Upper lobe of left lung (tissue), 6 donors: ENCODE data around the gene TCTN1. TPM values are rescaled to one million over a fixed set of nuclear protein-coding genes. Genes with fewer than 3 reads are reported as not detected.
A peak's percentile ranks its signal among the peaks of the same experiment; 100 is the strongest.
"Not testable (repeated sequence)": the region's sequence is repeated elsewhere in the genome, so short reads cannot be mapped to it uniquely, and the experiment has no call there.

Experiments
- ATAC-seq, 2 donors: fragments of 200-7000 bp; cut with Tn5 transposase; one replicate each; pipeline ENCODE4 v1.9.1; 2022; ENCODE audit warnings: mild to moderate bottlenecking in 2 of 2, moderate library complexity in 2 of 2; ENCODE audit not compliant: low FRiP score in 2 of 2
- DNase-seq, 2 donors: peaks; one replicate each; pipeline ENCODE4 v3.0.0-alpha.2; 2019 to 2020
- H3K27ac ChIP-seq, 4 donors: fragments of 200-600 bp; sonication (generic); one replicate each; pipeline ENCODE4 v1.5.1; 2016 to 2019
- H3K27me3 ChIP-seq, 4 donors: fragments of 200-600 bp; sonication (generic); one replicate each; pipeline ENCODE4 v1.5.1; 2017 to 2019
- H3K36me3 ChIP-seq, 4 donors: fragments of 200-600 bp; sonication (generic); one replicate each; pipeline ENCODE4 v1.5.1; 2016 to 2019
- H3K4me1 ChIP-seq, 4 donors: fragments of 200-600 bp; sonication (generic); one replicate each; pipeline ENCODE4 v1.5.1; 2018 to 2019
- H3K4me3 ChIP-seq, 4 donors: fragments of 200-600 bp; sonication (generic); one replicate each; pipeline ENCODE4 v1.5.1; 2017 to 2019; ENCODE audit warnings: mild to moderate bottlenecking in 2 of 4, moderate library complexity in 1 of 4
- H3K9me3 ChIP-seq, 4 donors: fragments of 200-600 bp; sonication (generic); one replicate each; pipeline ENCODE4 v1.5.1; 2018 to 2019
- EP300 ChIP-seq, 4 donors: sonication (generic); formaldehyde crosslinking; IDR thresholded peaks; one replicate each; pipeline ENCODE4 v1.5.1; 2017; ENCODE audit warnings: antibody characterized with exemption in 4 of 4, control low read depth in 2 of 4
- POLR2A ChIP-seq, 4 donors: fragments of 450-650 bp; IDR thresholded peaks; one replicate each; pipeline ENCODE4 v1.5.1; 2016 to 2017; ENCODE audit warnings: antibody characterized with exemption in 4 of 4, mild to moderate bottlenecking in 2 of 4
- POLR2AphosphoS5 ChIP-seq, 2 donors: sonication (generic); formaldehyde crosslinking; IDR thresholded peaks; one replicate each; pipeline ENCODE4 v1.5.1; 2017; ENCODE audit warnings: antibody characterized with exemption in 2 of 2
- WGBS, 2 donors: methylation state at CpG; one replicate each; pipeline ENCODE4 v1.1.5; 2017 to 2018; 5-methylcytosine and 5-hydroxymethylcytosine counted together
- total RNA-seq, 6 donors: library from RNA; depleted of rRNA in 4 of 6; stranded (reverse); fragments of >200 nt in 4 of 6; gene quantifications; one replicate each; pipeline versions ENCODE4 v1.1.0 to v1.2.1, GENCODE V29; 2016 to 2021
- TF ChIP-seq, protein P1 (sequence below), 6 experiments: fragments of 450-650 bp in 4 of 6; fragments of 200-600 bp in 2 of 6; sonication (generic) in 2 of 6; IDR thresholded peaks; one replicate each; pipeline ENCODE4 v1.5.1; 2016 to 2019; ENCODE audit warnings: antibody characterized with exemption in 6 of 6
- donor health status: DM: no; HTN: no; CAD: no; lungs with moderate emphysema.
- donor health status: DM: no; HTN: yes; CAD: no; lungs with severe emphysema.

TCTN1 gene
- total RNA-seq, 6 donors from 2014 or later: 21.6 to 50.8 (median 42.6) TPM

DNA sequence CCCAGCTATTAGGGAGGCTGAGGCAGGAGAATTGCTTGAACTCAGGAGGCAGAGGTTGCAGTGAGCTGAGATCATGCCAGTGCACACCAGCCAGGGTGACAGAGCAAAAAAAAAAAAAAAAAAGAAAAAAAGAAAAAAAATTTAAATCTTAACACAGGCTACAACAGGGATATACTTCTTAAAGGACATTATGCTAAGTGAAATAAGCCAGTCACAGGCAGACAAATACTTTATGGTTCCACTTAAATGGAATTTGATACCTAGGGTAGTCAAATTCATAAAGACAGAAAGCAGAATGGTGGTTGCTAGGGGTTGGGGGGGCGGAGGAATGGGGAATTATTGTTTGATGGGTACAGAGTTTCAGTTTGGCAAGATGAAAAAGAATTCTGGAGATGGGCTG lies 16.0 kb upstream of the TCTN1 start:
- no peak for TF ChIP-seq POLR2A (IDR thresholded peaks at IDR 0.05)
- H3K27ac ChIP-seq: no peak overlapping the region
- no peaks in the 10 kb centered on the region for H3K36me3 ChIP-seq
- ATAC-seq (no peak), DNase-seq (no peak)
- H3K4me3 ChIP-seq: no peak overlapping the region
- no peaks in the 10 kb centered on the region for H3K27me3 ChIP-seq
- no peaks in the 10 kb centered on the region for H3K9me3 ChIP-seq
- peaks cover 0 to 9% (median 3%) of the 10 kb centered on the region in 4 donors for H3K4me1 ChIP-seq
- WGBS, 2 donors: 76 to 79% methylated on average over 1 of the region's 1 CpG

DNA sequence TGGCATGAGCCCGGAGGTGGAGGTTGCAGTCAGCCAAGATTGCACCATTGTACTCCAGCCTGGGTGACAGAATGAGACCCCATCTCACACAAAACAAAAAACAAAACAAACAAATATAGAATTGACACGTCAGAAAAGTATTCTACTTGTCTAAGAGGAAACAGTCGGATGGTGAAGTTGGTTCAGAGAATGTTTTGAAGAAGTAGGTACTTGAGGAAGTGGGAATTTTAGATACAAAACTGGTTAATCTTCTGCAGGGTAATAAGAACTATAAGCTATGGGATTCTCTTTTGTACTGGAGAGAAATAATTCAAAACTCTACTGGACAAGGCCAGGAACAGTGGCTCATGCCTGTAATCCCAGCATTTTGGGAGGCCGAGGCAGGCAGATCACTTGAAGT lies 14.6 kb upstream of the TCTN1 start:
- 62 to 75% methylated on average over 4 of the region's 4 CpGs for WGBS, 2 donors
- H3K4me1 ChIP-seq: peaks cover 0 to 9% (median 4%) of the 10 kb centered on the region in 4 donors
- ATAC-seq (no peak), DNase-seq (no peak)
- no peaks in the 10 kb centered on the region for H3K27me3 ChIP-seq
- H3K4me3 ChIP-seq: no peak overlapping the region
- no peak for TF ChIP-seq EP300 (IDR thresholded peaks at IDR 0.05)
- no peak for TF ChIP-seq POLR2AphosphoS5 (IDR thresholded peaks at IDR 0.05)
- TF ChIP-seq, protein P1, sequence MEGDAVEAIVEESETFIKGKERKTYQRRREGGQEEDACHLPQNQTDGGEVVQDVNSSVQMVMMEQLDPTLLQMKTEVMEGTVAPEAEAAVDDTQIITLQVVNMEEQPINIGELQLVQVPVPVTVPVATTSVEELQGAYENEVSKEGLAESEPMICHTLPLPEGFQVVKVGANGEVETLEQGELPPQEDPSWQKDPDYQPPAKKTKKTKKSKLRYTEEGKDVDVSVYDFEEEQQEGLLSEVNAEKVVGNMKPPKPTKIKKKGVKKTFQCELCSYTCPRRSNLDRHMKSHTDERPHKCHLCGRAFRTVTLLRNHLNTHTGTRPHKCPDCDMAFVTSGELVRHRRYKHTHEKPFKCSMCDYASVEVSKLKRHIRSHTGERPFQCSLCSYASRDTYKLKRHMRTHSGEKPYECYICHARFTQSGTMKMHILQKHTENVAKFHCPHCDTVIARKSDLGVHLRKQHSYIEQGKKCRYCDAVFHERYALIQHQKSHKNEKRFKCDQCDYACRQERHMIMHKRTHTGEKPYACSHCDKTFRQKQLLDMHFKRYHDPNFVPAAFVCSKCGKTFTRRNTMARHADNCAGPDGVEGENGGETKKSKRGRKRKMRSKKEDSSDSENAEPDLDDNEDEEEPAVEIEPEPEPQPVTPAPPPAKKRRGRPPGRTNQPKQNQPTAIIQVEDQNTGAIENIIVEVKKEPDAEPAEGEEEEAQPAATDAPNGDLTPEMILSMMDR (IDR thresholded peaks at IDR 0.05): no peak
- no peak for TF ChIP-seq POLR2A (IDR thresholded peaks at IDR 0.05)
- H3K9me3 ChIP-seq: no peaks in the 10 kb centered on the region
- H3K27ac ChIP-seq: no peak overlapping the region
- H3K36me3 ChIP-seq: no peaks in the 10 kb centered on the region

GRCh38 chr12:110600254-110600653 lies 13.7 kb upstream of the TCTN1 start:
- H3K9me3 ChIP-seq: no peaks in the 10 kb centered on the region
- peak in 1 of 2 donors; percentile 71 for ATAC-seq
- H3K27ac ChIP-seq: peak overlapping the region in 1 of 4 donors; percentile 46
- DNase-seq: no peak
- 33 to 53% methylated on average over 4 of the region's 4 CpGs for WGBS, 2 donors
- no peaks in the 10 kb centered on the region for H3K36me3 ChIP-seq
- H3K4me1 ChIP-seq: peaks cover 0 to 9% (median 4%) of the 10 kb centered on the region in 4 donors
- no peaks in the 10 kb centered on the region for H3K27me3 ChIP-seq
- TF ChIP-seq, protein P1 (IDR thresholded peaks at IDR 0.05): peak in 4 of 6 experiments; percentile 46 to 69 (median 62)
- TF ChIP-seq POLR2A (IDR thresholded peaks at IDR 0.05): no peak
- H3K4me3 ChIP-seq: no peak overlapping the region

DNA sequence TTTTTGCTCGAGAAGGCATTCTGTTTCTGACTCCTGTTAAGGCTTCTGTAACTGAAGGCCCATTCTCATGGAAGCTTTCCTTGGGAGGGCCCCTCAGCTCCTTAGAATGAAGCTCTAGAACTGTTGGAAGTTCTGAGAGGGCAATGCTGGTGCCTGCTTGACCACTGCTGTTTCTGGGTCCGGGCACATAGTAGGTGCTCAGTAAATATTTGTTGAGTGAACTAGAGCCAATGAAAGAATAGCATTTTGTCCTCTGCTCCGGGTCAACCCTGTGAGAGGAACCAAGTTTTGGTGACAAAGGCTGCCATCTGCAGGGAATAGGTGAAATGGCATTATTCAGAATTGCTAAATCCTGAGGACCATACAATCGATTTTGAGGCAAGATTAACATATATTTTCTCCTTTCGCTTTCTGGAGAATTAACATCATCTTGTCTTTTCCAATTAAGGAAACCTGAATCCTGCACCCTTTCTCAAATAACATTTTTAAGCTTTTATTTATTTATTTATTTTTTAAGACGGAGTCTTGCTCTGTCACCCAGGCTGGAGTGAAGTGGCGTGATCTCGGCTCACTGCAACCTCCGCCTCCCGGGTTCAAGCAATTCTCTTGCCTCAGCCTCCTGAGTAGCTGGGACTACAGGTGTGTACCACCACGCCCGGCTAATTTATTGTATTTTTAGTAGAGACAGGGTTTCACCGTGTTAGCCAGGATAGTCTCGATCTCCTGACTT lies 11.7 kb upstream of the TCTN1 start:
- H3K36me3 ChIP-seq, H3K4me3 ChIP-seq, H3K9me3 ChIP-seq, H3K4me1 ChIP-seq, H3K27ac ChIP-seq, H3K27me3 ChIP-seq: not testable (repeated sequence)
- ATAC-seq: peak; percentile 62 to 80
- peak in 1 of 2 donors; percentile 55 for DNase-seq
- TF ChIP-seq, protein P1 (IDR thresholded peaks at IDR 0.05): peak in 5 of 6 experiments; percentile 72 to 83 (median 80)
- WGBS, 2 donors: 57 to 60% methylated on average over 14 of the region's 14 CpGs

GRCh38 chr12:110606253-110606611 lies 7.7 kb upstream of the TCTN1 start:
- ATAC-seq: no peak
- 83 to 89% methylated on average over 8 of the region's 8 CpGs for WGBS, 2 donors
- H3K27ac ChIP-seq: peak overlapping the region; percentile 65 to 76 (median 72)

More at GRCh38 chr12:110606253-110606611, 7.7 kb upstream of the TCTN1 start:
- H3K4me1 ChIP-seq: peaks cover 0 to 7% (median 0%) of the 10 kb centered on the region in 4 donors
- H3K4me3 ChIP-seq: peak overlapping the region in 2 of 4 donors; percentile 17 to 27
- TF ChIP-seq, protein P1 (IDR thresholded peaks at IDR 0.05): no peak
- TF ChIP-seq EP300 (IDR thresholded peaks at IDR 0.05): no peak
- TF ChIP-seq POLR2AphosphoS5 (IDR thresholded peaks at IDR 0.05): no peak
- TF ChIP-seq POLR2A (IDR thresholded peaks at IDR 0.05): no peak
- H3K36me3 ChIP-seq: no peaks in the 10 kb centered on the region
- H3K9me3 ChIP-seq: no peaks in the 10 kb centered on the region
- no peaks in the 10 kb centered on the region for H3K27me3 ChIP-seq
- no peak for DNase-seq
